Islet of Langerhans (tissue), 1 donor: ENCODE measurements around the gene TUBA1A.
"Not testable (repeated sequence)": the region's sequence is repeated elsewhere in the genome, so short reads cannot be mapped to it uniquely, and the experiment has no call there.

Experiments used
- FAIRE-seq: peaks from one replicate; lab custom pipeline; 2011; peaks lifted over from hg19 to GRCh38; lab: Jason Lieb, UNC

TUBA1A gene

DNA sequence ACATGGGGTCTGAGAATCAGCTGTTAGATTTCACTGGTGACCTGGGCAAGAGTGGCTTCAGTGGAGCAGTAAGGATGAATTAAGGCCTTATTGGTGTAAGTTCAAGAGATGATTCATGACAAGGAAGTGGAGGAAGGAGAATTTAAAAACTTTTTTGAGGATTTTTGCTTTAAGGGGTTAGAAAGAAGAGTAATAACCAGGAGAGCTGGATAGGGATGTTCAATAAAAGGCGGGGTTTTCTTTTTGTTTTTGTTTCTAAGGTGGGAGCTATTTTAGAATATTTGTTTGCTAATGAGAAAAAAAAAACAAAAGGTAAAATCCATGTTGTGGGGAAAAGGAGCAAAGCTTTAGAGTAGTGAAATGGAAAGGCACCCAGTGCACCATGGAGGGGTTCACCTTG is 42.5 kb downstream of the TUBA1A start:
- FAIRE-seq: no peak

DNA sequence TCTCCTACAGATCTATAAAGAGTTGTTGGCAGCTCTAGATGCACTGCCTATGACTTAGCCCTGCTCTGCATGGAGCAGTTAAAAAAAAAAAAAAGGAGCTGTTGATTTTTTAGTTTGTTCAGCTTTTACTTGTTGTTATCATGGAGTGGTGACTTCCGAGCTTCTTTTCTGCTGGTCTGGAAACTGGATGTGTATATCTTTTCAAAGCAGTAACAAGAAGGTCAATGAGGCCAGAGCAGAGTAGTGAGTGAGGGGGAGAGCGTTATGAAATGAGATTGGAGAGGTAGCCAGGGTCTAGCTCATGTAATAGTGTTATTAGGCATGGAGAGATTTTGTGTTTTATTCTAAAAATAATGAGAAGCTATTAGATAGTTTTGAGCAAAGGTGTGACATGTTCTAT is 44.5 kb downstream of the TUBA1A start:
- no peak for FAIRE-seq

GRCh38 chr12:49138999-49139398 is 49.9 kb downstream of the TUBA1A start:
- no peak for FAIRE-seq

- no peak for FAIRE-seq
These were observed 50.3 kb downstream of the TUBA1A start for GRCh38 chr12:49138587-49138986.

- no peak for FAIRE-seq
These were observed 51.4 kb downstream of the TUBA1A start for GRCh38 chr12:49137476-49137875.

DNA sequence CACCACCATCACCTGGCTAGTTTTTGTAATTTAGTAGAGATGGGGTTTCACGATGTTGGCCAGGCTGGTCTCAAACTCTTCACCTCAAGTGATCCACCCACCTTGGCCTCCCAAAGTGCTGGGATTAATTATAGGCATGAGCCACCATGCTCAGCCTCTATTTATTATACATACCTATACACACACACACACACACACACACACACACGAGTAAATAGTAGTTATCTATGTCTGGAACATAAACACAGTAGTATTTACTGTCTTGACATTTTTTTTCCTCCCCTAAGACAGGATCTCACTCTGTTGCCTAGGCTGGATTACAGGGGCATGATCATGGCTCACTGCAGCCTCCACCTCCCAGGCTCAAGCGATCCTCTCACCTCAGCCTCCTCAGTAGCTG is 51.9 kb downstream of the TUBA1A start:
- FAIRE-seq: not testable (repeated sequence)
